CD14-positive monocyte (primary cell): ENCODE measurements around the gene RBFOX1. TPM values are rescaled to one million over a fixed set of nuclear protein-coding genes. Genes with fewer than 3 reads are reported as not detected.

Experiments
- DNase-seq, 3 donors: peaks; one replicate each; pipeline ENCODE4 v3.0.0-alpha.2; 2011 to 2022
- H2AFZ ChIP-seq: 2 replicates; pipeline ENCODE4 v1.6.0; 2012; ENCODE audit warnings: mild to moderate bottlenecking, low read depth, low read length, inconsistent platforms; ENCODE audit not compliant: insufficient read depth, poor library complexity, severe bottlenecking
- H3K27ac ChIP-seq, 2 donors: 1 replicate in 1 of 2; 2 replicates in 1 of 2; pipeline ENCODE4 v1.5.1; 2012 to 2013; ENCODE audit warnings: low read length in 2 of 2, control low read depth in 1 of 2, inconsistent platforms in 1 of 2, low read depth in 1 of 2, mild to moderate bottlenecking in 1 of 2
- H3K27me3 ChIP-seq, 2 donors: one replicate each; pipeline versions ENCODE4 v1.6.0 to v1.6.1; 2011 to 2013; ENCODE audit warnings: low read length in 2 of 2; ENCODE audit not compliant: control insufficient read depth in 2 of 2, insufficient read depth in 2 of 2
- H3K36me3 ChIP-seq, 2 donors: replicated peaks in 1 of 2; 1 replicate in 1 of 2; 2 replicates in 1 of 2; pipeline versions ENCODE4 v1.5.1 to v1.6.1; 2012 to 2013; ENCODE audit warnings: low read length in 2 of 2, control low read depth in 1 of 2, inconsistent platforms in 1 of 2, mild to moderate bottlenecking in 1 of 2; ENCODE audit not compliant: insufficient read depth in 2 of 2, control insufficient read depth in 1 of 2
- H3K4me1 ChIP-seq, 2 donors: 1 replicate in 1 of 2; 2 replicates in 1 of 2; pipeline versions ENCODE4 v1.5.1 to v1.6.1; 2012 to 2013; ENCODE audit warnings: low read length in 2 of 2, control low read depth in 1 of 2, inconsistent platforms in 1 of 2, mild to moderate bottlenecking in 1 of 2, moderate library complexity in 1 of 2; ENCODE audit not compliant: insufficient read depth in 2 of 2, control insufficient read depth in 1 of 2
- H3K4me2 ChIP-seq: replicated peaks from 2 replicates; pipeline ENCODE3; 2012; ENCODE audit warnings: low read length, moderate library complexity, mild to moderate bottlenecking; ENCODE audit not compliant: poor library complexity, severe bottlenecking; ENCODE audit errors: extremely low read depth
- H3K4me3 ChIP-seq, 3 experiments: fragments of 200-600 bp in 1 of 3; sonication (generic) in 1 of 3; replicated peaks in 1 of 3; 1 replicate in 2 of 3; 2 replicates in 1 of 3; pipeline ENCODE4 v1.5.1; 2011 to 2013; ENCODE audit warnings: low read length in 3 of 3, mild to moderate bottlenecking in 3 of 3, control low read depth in 2 of 3, low read depth in 2 of 3, inconsistent platforms in 1 of 3, moderate library complexity in 1 of 3
- H3K79me2 ChIP-seq: 2 replicates; pipeline ENCODE4 v1.6.0; 2012; ENCODE audit warnings: mild to moderate bottlenecking, control low read depth, inconsistent platforms, low read length, moderate library complexity; ENCODE audit not compliant: insufficient read depth
- H3K9ac ChIP-seq: 2 replicates; pipeline ENCODE4 v1.6.0; 2017; ENCODE audit warnings: low read length, mild to moderate bottlenecking; ENCODE audit not compliant: insufficient read depth, poor library complexity, severe bottlenecking
- H3K9me3 ChIP-seq, 2 donors: replicated peaks in 1 of 2; 1 replicate in 1 of 2; 2 replicates in 1 of 2; pipeline versions ENCODE4 v1.5.1 to v1.6.1; 2012 to 2013; ENCODE audit warnings: low read length in 2 of 2, control low read depth in 1 of 2; ENCODE audit not compliant: control insufficient read depth in 1 of 2, insufficient read depth in 1 of 2
- H4K20me1 ChIP-seq: 2 replicates; pipeline ENCODE4 v1.6.0; 2012; ENCODE audit warnings: mild to moderate bottlenecking, low read length, control low read depth, moderate library complexity; ENCODE audit not compliant: insufficient read depth
- H3K27ac Mint-ChIP-seq, 7 donors: one replicate each; pipeline ENCODE4 v1.8.0; 2020; ENCODE audit warnings: mild to moderate bottlenecking in 7 of 7, mixed read lengths in 7 of 7, moderate library complexity in 6 of 7, inconsistent platforms in 2 of 7
- H3K27me3 Mint-ChIP-seq, 3 donors: one replicate each; pipeline ENCODE4 v1.8.0; 2021 to 2022; ENCODE audit warnings: low read depth in 3 of 3, mild to moderate bottlenecking in 3 of 3, mixed read lengths in 3 of 3, moderate library complexity in 3 of 3, inconsistent platforms in 1 of 3
- H3K36me3 Mint-ChIP-seq, 2 donors: one replicate each; pipeline ENCODE4 v1.8.0; 2020; ENCODE audit warnings: mixed read lengths in 2 of 2, inconsistent platforms in 1 of 2, mild to moderate bottlenecking in 1 of 2
- H3K4me1 Mint-ChIP-seq: one replicate; pipeline ENCODE4 v1.8.0; 2020; ENCODE audit warnings: mild to moderate bottlenecking, mixed read lengths
- H3K4me3 Mint-ChIP-seq, 2 donors: one replicate each; pipeline ENCODE4 v1.8.0; 2020; ENCODE audit warnings: mild to moderate bottlenecking in 2 of 2, mixed read lengths in 2 of 2, moderate library complexity in 1 of 2
- H3K9me3 Mint-ChIP-seq, 7 donors: one replicate each; pipeline ENCODE4 v1.8.0; 2020 to 2022; ENCODE audit warnings: mixed read lengths in 7 of 7, mild to moderate bottlenecking in 6 of 7, moderate library complexity in 6 of 7, inconsistent platforms in 2 of 7
- WGBS: methylation state at CpG from one replicate; pipeline ENCODE4 v1.1.5; 2013; ENCODE audit warnings: missing lambda C conversion rate; ENCODE audit not compliant: insufficient coverage; 5-methylcytosine and 5-hydroxymethylcytosine counted together
- intact Hi-C, 2 donors: fragments of 100-400 bp; cut with micrococcal nuclease; formaldehyde crosslinking; loops; one replicate each; pipeline versions ENCODE4 v1.15.0 to v1.15.1; 2023
- polyA plus RNA-seq, 3 donors: library from polyadenylated mRNA; depleted of rRNA in 1 of 3; unstranded in 2 of 3; stranded (reverse) in 1 of 3; fragments of 300-500 nt in 2 of 3; fragments of >200 nt in 1 of 3; fragmentation: Illumina TruSeq in 2 of 3; gene quantifications; 1 replicate in 2 of 3; 2 replicates in 1 of 3; pipeline ENCODE4 v1.2.3, GENCODE V29; 2012 to 2021
- TF ChIP-seq, protein P1 (sequence below): fragments of 200-600 bp; IDR thresholded peaks from one replicate; pipeline ENCODE4 v1.8.0; 2022; ENCODE audit warnings: antibody characterized with exemption, mild to moderate bottlenecking

Gene RBFOX1
- polyA plus RNA-seq, 3 donors, result not detected

- Histone ChIP-seq H3K27ac (no peak overlapping the region), H3K4me3 (no peak overlapping the region), H4K20me1 (no peaks in the 10 kb centered on the region), H3K27me3 (no peaks in the 10 kb centered on the region), H3K36me3 (no peaks in the 10 kb centered on the region), H3K4me1 (no peaks in the 10 kb centered on the region), H3K9ac (no peak overlapping the region), H3K9me3 (no peaks in the 10 kb centered on the region), H2AFZ (no peak overlapping the region), H3K79me2 (no peaks in the 10 kb centered on the region), H3K4me2 (no peak overlapping the region)
- 50% methylated on average over 1 of the region's 7 CpGs for WGBS
- Mint-ChIP-seq H3K27me3 (peaks cover 0 to 2% (median 0%) of the 10 kb centered on the region in 3 donors), H3K36me3 (no peaks in the 10 kb centered on the region), H3K4me3 (no peak overlapping the region), H3K4me1 (no peaks in the 10 kb centered on the region), H3K27ac (no peak overlapping the region), H3K9me3 (peaks cover 0 to 2% (median 0%) of the 10 kb centered on the region in 7 donors)
- TF ChIP-seq, protein P1, sequence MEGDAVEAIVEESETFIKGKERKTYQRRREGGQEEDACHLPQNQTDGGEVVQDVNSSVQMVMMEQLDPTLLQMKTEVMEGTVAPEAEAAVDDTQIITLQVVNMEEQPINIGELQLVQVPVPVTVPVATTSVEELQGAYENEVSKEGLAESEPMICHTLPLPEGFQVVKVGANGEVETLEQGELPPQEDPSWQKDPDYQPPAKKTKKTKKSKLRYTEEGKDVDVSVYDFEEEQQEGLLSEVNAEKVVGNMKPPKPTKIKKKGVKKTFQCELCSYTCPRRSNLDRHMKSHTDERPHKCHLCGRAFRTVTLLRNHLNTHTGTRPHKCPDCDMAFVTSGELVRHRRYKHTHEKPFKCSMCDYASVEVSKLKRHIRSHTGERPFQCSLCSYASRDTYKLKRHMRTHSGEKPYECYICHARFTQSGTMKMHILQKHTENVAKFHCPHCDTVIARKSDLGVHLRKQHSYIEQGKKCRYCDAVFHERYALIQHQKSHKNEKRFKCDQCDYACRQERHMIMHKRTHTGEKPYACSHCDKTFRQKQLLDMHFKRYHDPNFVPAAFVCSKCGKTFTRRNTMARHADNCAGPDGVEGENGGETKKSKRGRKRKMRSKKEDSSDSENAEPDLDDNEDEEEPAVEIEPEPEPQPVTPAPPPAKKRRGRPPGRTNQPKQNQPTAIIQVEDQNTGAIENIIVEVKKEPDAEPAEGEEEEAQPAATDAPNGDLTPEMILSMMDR, result no peak
- intact Hi-C loops, result no loop called here
- no peak for DNase-seq
Measured at GRCh38 chr16:7399296-7399695, 66.7 kb downstream of the RBFOX1 start.

DNA sequence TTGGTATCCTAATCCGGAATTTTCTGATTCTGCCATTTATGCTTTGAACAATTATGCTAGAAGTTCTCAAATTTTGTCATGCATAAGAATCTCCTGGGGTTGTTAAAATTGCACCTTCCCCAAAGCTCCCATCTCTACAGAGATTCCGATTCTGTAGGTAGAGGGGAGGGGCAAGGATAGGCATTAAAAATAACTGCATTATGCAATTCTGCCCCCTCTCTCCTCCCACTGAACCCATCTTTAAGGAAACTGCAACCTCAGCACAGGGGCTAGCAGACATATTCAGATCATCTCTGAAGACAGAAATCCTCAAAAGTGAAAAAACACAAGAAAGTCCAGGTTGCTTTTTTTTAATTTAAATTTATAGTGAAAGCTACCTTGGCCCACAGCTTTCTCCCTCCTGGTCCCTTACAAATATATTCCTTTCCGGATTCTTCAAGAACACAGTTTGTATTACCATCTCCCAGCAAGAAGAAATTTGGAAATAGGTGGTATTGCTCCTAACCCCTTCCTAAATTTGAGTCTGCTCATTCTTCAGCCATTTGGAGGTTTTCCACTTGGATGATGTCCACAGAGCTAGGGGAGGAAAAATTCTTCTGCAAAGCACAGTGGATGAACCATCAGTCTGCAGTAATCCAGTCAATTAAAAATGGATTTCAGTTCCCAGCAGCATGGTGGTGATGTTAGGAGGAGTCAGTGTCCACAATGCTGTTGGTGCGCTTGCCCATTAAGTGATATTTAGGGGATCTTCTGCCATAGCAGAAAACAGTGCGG is 67.7 kb downstream of the RBFOX1 start:
- Histone ChIP-seq H2AFZ (no peak overlapping the region), H3K4me2 (no peak overlapping the region), H3K9me3 (no peaks in the 10 kb centered on the region), H3K79me2 (no peaks in the 10 kb centered on the region), H3K36me3 (no peaks in the 10 kb centered on the region), H3K27ac (no peak overlapping the region), H3K27me3 (no peaks in the 10 kb centered on the region), H3K4me3 (no peak overlapping the region), H4K20me1 (no peaks in the 10 kb centered on the region), H3K4me1 (no peaks in the 10 kb centered on the region), H3K9ac (no peak overlapping the region)
- Mint-ChIP-seq H3K9me3 (peaks cover 0 to 1% (median 0%) of the 10 kb centered on the region in 7 donors), H3K4me1 (no peaks in the 10 kb centered on the region), H3K27me3 (peaks cover 0 to 2% (median 0%) of the 10 kb centered on the region in 3 donors), H3K27ac (no peak overlapping the region), H3K4me3 (no peak overlapping the region), H3K36me3 (no peaks in the 10 kb centered on the region)
- intact Hi-C loops, result no loop called here
- TF ChIP-seq, protein P1, result no peak
- DNase-seq, result no peak
- no CpG with 5 or more reads among the region's 5 CpGs for WGBS
